ENCODE measurements around the gene KCNQ1OT1.

GRCh38 chr11:2576549-2576948 lies 123.2 kb downstream of the KCNQ1OT1 start:
- TF ChIP-seq CTCF (IDR thresholded peaks at IDR 0.05 in 8 of 11, conservative IDR thresholded peaks at IDR 0.05 in 3 of 11): no peak
- TF ChIP-seq POLR2A (IDR thresholded peaks at IDR 0.05): no peak
